ENCODE results near the gene GMDS.

GMDS gene

GRCh38 chr6:1659816-1660215 lies 585.6 kb downstream of the GMDS start:
- DNase-seq, result no peak

- DNase-seq, result no peak
Observed at GRCh38 chr6:1658212-1659005, 587.0 kb downstream of the GMDS start.

- DNase-seq, result no peak
Observed at GRCh38 chr6:1657771-1658165, 587.6 kb downstream of the GMDS start.

- no peak for DNase-seq
Observed at GRCh38 chr6:1657116-1657770, 588.2 kb downstream of the GMDS start.

- DNase-seq, result no peak
Observed at GRCh38 chr6:1654054-1654453, 591.4 kb downstream of the GMDS start.

- DNase-seq, result no peak
Observed at GRCh38 chr6:1652842-1653241, 592.6 kb downstream of the GMDS start.

- DNase-seq, result no peak
Observed at GRCh38 chr6:1651362-1651761, 594.0 kb downstream of the GMDS start.

GRCh38 chr6:1645466-1646185 lies 599.8 kb downstream of the GMDS start:
- DNase-seq, result no peak

GRCh38 chr6:1644516-1645060 lies 600.8 kb downstream of the GMDS start:
- no peak for DNase-seq

GRCh38 chr6:1643830-1644445 lies 601.5 kb downstream of the GMDS start:
- no peak for DNase-seq

GRCh38 chr6:1643111-1643510 lies 602.3 kb downstream of the GMDS start:
- no peak for DNase-seq

GRCh38 chr6:1641343-1641885 lies 604.0 kb downstream of the GMDS start:
- no peak for DNase-seq

- no peak for DNase-seq
Observed at GRCh38 chr6:1640476-1640875, 604.9 kb downstream of the GMDS start.

GRCh38 chr6:1639430-1639829 lies 606.0 kb downstream of the GMDS start:
- DNase-seq, result no peak

GRCh38 chr6:1636971-1637871 lies 608.2 kb downstream of the GMDS start:
- no peak for DNase-seq

GRCh38 chr6:1636272-1636825 lies 609.1 kb downstream of the GMDS start:
- no peak for DNase-seq

- DNase-seq, result no peak
Observed at GRCh38 chr6:1635305-1636010, 609.9 kb downstream of the GMDS start.

GRCh38 chr6:1634081-1634480 lies 611.3 kb downstream of the GMDS start:
- DNase-seq, result no peak

GRCh38 chr6:1633366-1634021 lies 611.9 kb downstream of the GMDS start:
- no peak for DNase-seq

Measured in nucleus accumbens (tissue), 56 donors.